ENCODE results near the gene TM9SF3. TPM values are rescaled to one million over a fixed set of nuclear protein-coding genes. Genes with fewer than 3 reads are reported as not detected.

TM9SF3 gene
- total RNA-seq, 2 donors from 2014 or later: 94.3 to 94.5 TPM

DNA sequence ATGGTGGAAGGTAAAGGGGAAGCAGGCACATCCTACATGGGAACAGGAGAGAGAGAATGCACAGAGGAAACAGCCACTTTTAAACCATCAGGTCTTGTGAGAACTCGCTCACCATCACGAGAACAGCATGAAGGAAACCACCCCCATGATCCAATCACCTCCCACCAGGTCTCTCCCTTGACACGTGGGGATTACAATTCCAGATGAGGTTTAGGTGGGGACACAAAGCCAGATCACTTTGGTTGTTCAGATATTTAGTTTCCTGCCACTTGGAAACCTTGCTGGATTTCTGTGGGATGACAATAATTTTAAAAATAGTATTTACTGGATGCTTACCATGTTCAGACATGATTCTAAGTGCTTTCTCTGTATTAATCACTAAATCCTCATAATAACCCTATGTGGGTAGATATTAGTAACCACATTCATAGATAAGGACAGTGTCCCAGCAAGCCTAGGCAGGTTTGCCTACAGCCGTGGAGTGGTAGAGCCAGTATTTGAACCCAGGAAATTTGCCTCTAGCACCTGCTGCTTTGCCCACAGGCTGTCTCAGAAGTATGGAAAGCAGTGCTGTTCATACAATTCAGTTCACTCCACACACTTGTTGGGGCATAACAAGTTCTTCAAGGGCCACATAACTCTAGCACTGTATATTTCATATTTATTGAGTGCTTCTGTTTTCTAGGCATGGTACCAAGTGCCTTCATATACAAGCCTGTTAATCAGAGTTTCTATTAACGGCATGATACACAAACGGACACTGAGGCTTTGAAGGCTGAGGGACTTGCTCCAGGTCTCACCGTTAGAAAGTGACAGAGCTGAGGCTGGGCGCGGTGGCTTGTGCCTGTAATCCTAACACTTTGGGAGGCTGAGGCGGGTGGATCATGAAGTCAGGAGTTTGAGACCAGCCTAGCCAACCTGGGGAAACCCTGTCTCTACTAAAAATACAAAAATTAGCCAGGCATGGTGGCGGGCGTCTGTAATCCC, 81.4 kb downstream of the TM9SF3 start:
- ATAC-seq (no peak), DNase-seq (no peak)
- H3K36me3 Mint-ChIP-seq (ENCODE audit: low read depth): peaks cover 4% of the 10 kb centered on the region
- H3K27me3 Mint-ChIP-seq: peaks cover 17% of the 10 kb centered on the region
- H3K4me3 Mint-ChIP-seq: no peak overlapping the region
- H3K27ac Mint-ChIP-seq: no peak overlapping the region
- H3K4me1 Mint-ChIP-seq: no peaks in the 10 kb centered on the region
- H3K9me3 ChIP-seq (ENCODE audit: control insufficient read depth, low read length, poor library complexity, severe bottlenecking): no peaks in the 10 kb centered on the region

GRCh38 chr10:96502561-96503282, 84.1 kb downstream of the TM9SF3 start:
- DNase-seq (no peak), ATAC-seq (no peak)
- H3K27me3 Mint-ChIP-seq: peaks cover 29% of the 10 kb centered on the region
- no peaks in the 10 kb centered on the region for H3K9me3 ChIP-seq (ENCODE audit: control insufficient read depth, low read length, poor library complexity, severe bottlenecking)
- no peak overlapping the region for H3K4me3 Mint-ChIP-seq
- no peak overlapping the region for H3K27ac Mint-ChIP-seq
- peaks cover 6% of the 10 kb centered on the region for H3K36me3 Mint-ChIP-seq (ENCODE audit: low read depth)
- no peaks in the 10 kb centered on the region for H3K4me1 Mint-ChIP-seq

DNA sequence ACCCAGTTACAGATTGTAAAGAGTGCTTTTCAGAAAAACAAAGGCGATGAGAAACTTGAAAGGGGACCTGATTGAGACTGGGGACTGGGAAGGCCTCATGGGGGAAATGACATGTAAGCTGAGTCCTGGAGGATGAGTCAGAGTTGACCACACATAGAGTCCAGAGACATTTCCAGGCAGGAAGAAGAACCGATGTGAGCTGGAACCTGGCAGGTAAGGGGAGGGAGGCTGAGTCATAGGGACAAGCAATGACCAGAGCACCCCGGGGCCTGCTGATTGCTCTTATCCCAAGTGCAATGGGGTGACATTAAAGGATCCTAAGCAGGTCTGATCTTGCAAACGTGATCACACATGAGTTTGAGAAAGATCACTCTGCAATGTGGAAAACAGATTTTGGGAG, 84.8 kb downstream of the TM9SF3 start:
- ATAC-seq: no peak
- no peaks in the 10 kb centered on the region for H3K9me3 ChIP-seq (ENCODE audit: control insufficient read depth, low read length, poor library complexity, severe bottlenecking)

GRCh38 chr10:96500519-96500918, 86.3 kb downstream of the TM9SF3 start:
- no peaks in the 10 kb centered on the region for H3K9me3 ChIP-seq (ENCODE audit: control insufficient read depth, low read length, poor library complexity, severe bottlenecking)
- no peak overlapping the region for H3K4me3 Mint-ChIP-seq
- H3K27ac Mint-ChIP-seq: no peak overlapping the region
- ATAC-seq (no peak), DNase-seq (no peak)
- peaks cover 39% of the 10 kb centered on the region for H3K27me3 Mint-ChIP-seq
- H3K36me3 Mint-ChIP-seq (ENCODE audit: low read depth): peaks cover 6% of the 10 kb centered on the region
- no peaks in the 10 kb centered on the region for H3K4me1 Mint-ChIP-seq

More for the DNA sequence above, 84.8 kb downstream of the TM9SF3 start:
- Mint-ChIP-seq H3K4me3 (no peak overlapping the region), H3K27ac (no peak overlapping the region), H3K36me3 (ENCODE audit: low read depth) (peaks cover 6% of the 10 kb centered on the region), H3K4me1 (no peaks in the 10 kb centered on the region), H3K27me3 (peaks cover 35% of the 10 kb centered on the region)
- DNase-seq: no peak

DNA sequence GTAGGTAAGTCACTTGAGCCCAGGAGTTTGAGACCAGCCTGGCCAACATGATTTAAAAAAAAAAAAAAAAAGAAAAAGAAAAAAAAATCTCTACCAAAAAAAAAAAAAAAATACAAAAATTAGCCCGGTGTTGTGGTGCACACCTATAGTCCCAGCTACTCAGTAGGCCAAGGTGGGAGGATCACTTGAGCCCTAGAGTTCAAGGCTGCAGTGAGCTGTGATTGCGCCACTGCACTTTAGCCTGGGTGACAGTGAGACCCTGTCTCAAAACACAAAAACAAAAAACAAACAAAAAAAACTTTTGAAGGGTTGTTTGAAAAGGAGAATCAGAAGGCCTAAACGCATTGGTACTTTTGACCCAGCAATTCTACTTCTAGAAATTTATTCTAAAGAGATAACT, 86.8 kb downstream of the TM9SF3 start:
- Mint-ChIP-seq H3K36me3 (ENCODE audit: low read depth) (peaks cover 6% of the 10 kb centered on the region), H3K27ac (no peak overlapping the region), H3K4me1 (no peaks in the 10 kb centered on the region), H3K4me3 (no peak overlapping the region), H3K27me3 (peaks cover 42% of the 10 kb centered on the region)
- no peak for ATAC-seq
- no peak for DNase-seq
- H3K9me3 ChIP-seq (ENCODE audit: control insufficient read depth, low read length, poor library complexity, severe bottlenecking): no peaks in the 10 kb centered on the region

- Mint-ChIP-seq H3K27ac (no peak overlapping the region), H3K4me3 (no peak overlapping the region), H3K27me3 (peaks cover 60% of the 10 kb centered on the region), H3K4me1 (no peaks in the 10 kb centered on the region), H3K36me3 (ENCODE audit: low read depth) (peaks cover 11% of the 10 kb centered on the region)
- no peak for DNase-seq
- H3K9me3 ChIP-seq (ENCODE audit: control insufficient read depth, low read length, poor library complexity, severe bottlenecking): no peaks in the 10 kb centered on the region
- ATAC-seq: no peak
Measured at GRCh38 chr10:96497391-96497790, 89.4 kb downstream of the TM9SF3 start.

GRCh38 chr10:96496281-96496925, 90.4 kb downstream of the TM9SF3 start:
- H3K27me3 Mint-ChIP-seq: peaks cover 52% of the 10 kb centered on the region
- H3K4me3 Mint-ChIP-seq: no peak overlapping the region
- DNase-seq: no peak
- no peaks in the 10 kb centered on the region for H3K9me3 ChIP-seq (ENCODE audit: control insufficient read depth, low read length, poor library complexity, severe bottlenecking)
- H3K27ac Mint-ChIP-seq: no peak overlapping the region
- H3K36me3 Mint-ChIP-seq (ENCODE audit: low read depth): peaks cover 7% of the 10 kb centered on the region
- ATAC-seq: no peak
- H3K4me1 Mint-ChIP-seq: no peaks in the 10 kb centered on the region

DNA sequence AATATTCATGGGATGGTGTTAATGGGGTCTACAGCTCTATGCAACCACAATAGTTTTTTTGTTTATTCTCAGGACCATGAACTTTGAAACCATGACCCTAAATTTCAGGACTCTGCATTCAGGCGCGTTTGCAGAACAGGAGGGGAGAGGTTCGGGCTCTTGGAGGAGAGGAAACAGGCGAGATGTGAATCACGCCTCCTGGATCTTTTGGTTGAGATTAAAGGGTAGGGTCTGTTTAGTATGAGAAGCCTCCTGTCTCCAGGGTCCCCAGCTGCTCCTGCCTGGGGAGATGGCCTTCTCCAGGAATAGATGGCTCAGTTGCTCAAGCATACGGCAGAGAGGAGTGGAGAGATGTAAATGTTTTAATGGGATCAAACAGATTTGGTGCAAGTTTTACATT, 91.3 kb downstream of the TM9SF3 start:
- ATAC-seq (no peak), DNase-seq (no peak)
- Mint-ChIP-seq H3K4me1 (no peaks in the 10 kb centered on the region), H3K27ac (no peak overlapping the region), H3K4me3 (no peak overlapping the region), H3K27me3 (peaks cover 46% of the 10 kb centered on the region), H3K36me3 (ENCODE audit: low read depth) (peaks cover 6% of the 10 kb centered on the region)
- H3K9me3 ChIP-seq (ENCODE audit: control insufficient read depth, low read length, poor library complexity, severe bottlenecking): no peaks in the 10 kb centered on the region

DNA sequence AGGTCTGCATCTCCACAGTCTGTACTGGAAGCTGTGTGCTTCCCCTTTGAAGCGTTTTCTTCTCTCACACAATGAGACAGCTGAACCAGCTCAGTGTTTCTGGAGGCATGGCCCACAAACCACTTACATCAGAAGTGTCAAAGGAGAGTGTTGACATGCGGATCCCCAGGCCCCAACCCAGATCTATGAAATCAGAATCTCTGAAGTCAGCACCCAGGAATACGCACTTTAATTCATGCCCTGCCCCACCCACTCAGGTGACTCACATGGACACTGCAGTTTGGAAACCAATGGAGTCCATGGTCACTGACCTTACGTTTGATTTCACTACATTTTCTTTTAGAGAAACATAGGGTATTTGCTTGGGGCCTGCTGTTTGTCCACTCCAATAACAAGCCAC, 92.1 kb downstream of the TM9SF3 start:
- H3K36me3 Mint-ChIP-seq (ENCODE audit: low read depth): peaks cover 6% of the 10 kb centered on the region
- DNase-seq (no peak), ATAC-seq (no peak)
- no peaks in the 10 kb centered on the region for H3K4me1 Mint-ChIP-seq
- no peaks in the 10 kb centered on the region for H3K9me3 ChIP-seq (ENCODE audit: control insufficient read depth, low read length, poor library complexity, severe bottlenecking)
- H3K4me3 Mint-ChIP-seq: no peak overlapping the region
- no peak overlapping the region for H3K27ac Mint-ChIP-seq
- peaks cover 46% of the 10 kb centered on the region for H3K27me3 Mint-ChIP-seq

- no peaks in the 10 kb centered on the region for H3K9me3 ChIP-seq (ENCODE audit: control insufficient read depth, low read length, poor library complexity, severe bottlenecking)
- Mint-ChIP-seq H3K27ac (no peak overlapping the region), H3K4me3 (no peak overlapping the region), H3K27me3 (peaks cover 49% of the 10 kb centered on the region), H3K4me1 (no peaks in the 10 kb centered on the region), H3K36me3 (ENCODE audit: low read depth) (peaks cover 6% of the 10 kb centered on the region)
- DNase-seq (no peak), ATAC-seq (no peak)
Measured at GRCh38 chr10:96493871-96494525, 92.8 kb downstream of the TM9SF3 start.

DNA sequence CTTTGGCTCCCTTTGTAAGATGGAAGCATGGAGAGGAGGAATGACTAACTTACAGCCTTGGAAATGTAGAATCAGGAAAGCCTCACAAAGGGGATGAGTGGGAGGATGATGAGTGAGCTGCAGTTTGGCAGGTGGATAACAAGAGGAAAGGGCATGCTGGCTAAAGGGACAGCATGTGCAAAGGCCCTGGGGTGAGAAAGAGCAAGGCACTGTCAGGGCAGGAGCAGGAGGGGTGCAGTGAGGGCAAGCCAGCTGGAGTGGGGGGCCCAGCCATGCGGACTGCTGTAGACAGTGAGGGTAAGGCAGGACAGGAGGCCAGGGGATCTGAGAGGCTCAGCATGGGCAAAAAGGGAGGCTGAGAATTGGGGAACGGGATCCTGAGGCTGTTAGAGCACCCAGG, 93.6 kb downstream of the TM9SF3 start:
- no peaks in the 10 kb centered on the region for H3K9me3 ChIP-seq (ENCODE audit: control insufficient read depth, low read length, poor library complexity, severe bottlenecking)
- Mint-ChIP-seq H3K4me3 (no peak overlapping the region), H3K4me1 (no peaks in the 10 kb centered on the region), H3K27ac (no peak overlapping the region), H3K27me3 (peaks cover 49% of the 10 kb centered on the region), H3K36me3 (ENCODE audit: low read depth) (peaks cover 5% of the 10 kb centered on the region)
- no peak for ATAC-seq
- DNase-seq: no peak

DNA sequence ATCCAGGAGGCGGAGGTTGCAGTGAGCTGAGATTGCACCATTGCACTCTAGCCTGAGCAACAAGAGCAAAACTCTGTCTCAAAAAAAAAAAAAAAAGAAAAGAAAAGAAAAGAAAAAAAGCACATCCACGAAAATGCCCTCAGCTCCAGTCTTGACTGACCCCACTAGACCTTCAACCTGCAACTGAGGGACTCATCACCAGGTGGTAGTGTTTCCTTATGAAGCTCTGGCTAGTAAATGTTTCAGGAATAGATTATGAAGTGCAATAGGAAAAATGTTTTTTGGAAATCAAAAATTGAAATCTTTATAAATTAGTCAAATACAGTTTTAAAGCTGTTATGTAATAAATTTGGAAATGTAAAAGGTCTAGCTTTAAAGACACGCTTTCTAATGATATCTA, 95.5 kb downstream of the TM9SF3 start:
- ATAC-seq (no peak), DNase-seq (no peak)
- H3K27me3 Mint-ChIP-seq: peaks cover 59% of the 10 kb centered on the region
- no peak overlapping the region for H3K4me3 Mint-ChIP-seq
- no peaks in the 10 kb centered on the region for H3K9me3 ChIP-seq (ENCODE audit: control insufficient read depth, low read length, poor library complexity, severe bottlenecking)
- H3K36me3 Mint-ChIP-seq (ENCODE audit: low read depth): peaks cover 5% of the 10 kb centered on the region
- no peaks in the 10 kb centered on the region for H3K4me1 Mint-ChIP-seq
- no peak overlapping the region for H3K27ac Mint-ChIP-seq

All from T-helper 17 cell (primary cell).